Measurements from ENCODE around the gene NEO1.

GRCh38 chr15:73081321-73081958 lies 29.2 kb downstream of the NEO1 start:
- no peak for TF ChIP-seq MAX (IDR thresholded peaks at IDR 0.05)
- TF ChIP-seq CTCF (IDR thresholded peaks at IDR 0.05), result peak; percentile 92
- TF ChIP-seq MAFK (IDR thresholded peaks at IDR 0.05; ENCODE audit: partially characterized antibody), result no peak
- TF ChIP-seq REST (IDR thresholded peaks at IDR 0.05), result no peak
